ENCODE measurements around the gene PDGFB.

GRCh38 chr22:39244496-39245129 is at the start of gene PDGFB:
- no peak for TF ChIP-seq POLR2AphosphoS5 (IDR thresholded peaks at IDR 0.05; ENCODE audit: borderline replicate concordance, low read depth, low read length)
- no peak for TF ChIP-seq EZH2 (IDR thresholded peaks at IDR 0.05)

Measured in SK-N-MC (cell line).